PFSK-1 (cell line): ENCODE results near the gene CAMK1D.

Experiments
- FOXP2 ChIP-seq: optimal IDR thresholded peaks from 2 replicates; pipeline ENCODE3; 2011; ENCODE audit warnings: borderline replicate concordance, control low read depth, inconsistent platforms; ENCODE audit not compliant: insufficient read depth; ENCODE audit errors: extremely low read length, extremely low read depth
- POLR2AphosphoS5 ChIP-seq: IDR thresholded peaks from 2 replicates; pipeline ENCODE4 v1.6.1; 2012; ENCODE audit warnings: low read depth, mild to moderate bottlenecking, control low read depth, low read length, moderate library complexity
- SIN3A ChIP-seq: IDR thresholded peaks from 2 replicates; pipeline ENCODE4 v1.6.1; 2012; ENCODE audit warnings: mild to moderate bottlenecking, low read length, moderate library complexity, borderline replicate concordance; ENCODE audit not compliant: insufficient read depth
- TAF1 ChIP-seq: IDR thresholded peaks from 2 replicates; pipeline ENCODE4 v1.6.1; 2012; ENCODE audit warnings: low read length, control low read depth, borderline replicate concordance; ENCODE audit not compliant: insufficient read depth
- TF ChIP-seq, protein P1 (sequence below), 2 experiments: IDR thresholded peaks; 2 replicates each; pipeline versions ENCODE4 v1.6.1 to v1.8.0; 2011 to 2012; ENCODE audit warnings: low read depth in 2 of 2, low read length in 2 of 2, control low read depth in 1 of 2, inconsistent platforms in 1 of 2, mild to moderate bottlenecking in 1 of 2, moderate library complexity in 1 of 2; ENCODE audit not compliant: insufficient read depth in 1 of 2

Gene CAMK1D

DNA sequence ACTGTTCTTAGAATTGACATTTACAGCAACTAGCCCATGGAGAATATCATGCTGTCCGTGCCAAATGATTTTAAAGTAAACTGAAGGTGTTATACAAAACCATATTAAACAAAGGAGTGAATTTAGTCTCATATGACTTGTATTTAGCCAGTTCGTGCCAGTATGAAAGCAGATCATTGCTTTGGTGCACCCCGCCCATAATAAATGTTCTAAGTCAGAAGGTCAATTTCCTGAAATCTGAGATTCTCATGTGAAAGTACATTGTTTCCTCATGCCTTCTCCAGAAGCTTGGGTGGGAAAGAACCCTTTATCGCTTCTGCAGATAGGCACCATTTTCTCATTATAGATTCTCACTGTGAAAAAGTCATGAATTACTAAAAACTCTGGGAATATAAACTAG, 106.4 kb downstream of the CAMK1D start:
- TF ChIP-seq FOXP2: no peak
- no peak for TF ChIP-seq POLR2AphosphoS5

DNA sequence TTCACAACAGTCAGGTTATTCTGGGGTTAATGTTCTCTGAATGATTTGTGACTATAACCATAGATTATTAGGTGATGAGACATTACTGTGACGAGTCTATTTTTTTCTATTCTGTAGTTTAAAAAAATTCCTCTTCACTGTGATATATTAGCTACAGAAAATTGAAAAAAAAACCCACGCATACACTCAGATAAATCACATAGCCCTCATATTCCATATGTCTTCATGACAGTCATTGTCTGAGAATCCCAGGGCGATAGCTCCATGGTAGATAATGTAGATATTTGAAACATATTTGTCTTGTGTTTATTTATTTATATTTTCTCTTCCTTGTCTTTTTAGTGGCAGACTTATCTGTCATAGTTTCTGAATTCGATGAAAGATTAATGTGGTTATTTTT, 110.0 kb downstream of the CAMK1D start:
- TF ChIP-seq POLR2AphosphoS5: no peak
- TF ChIP-seq FOXP2: no peak
- no peak for TF ChIP-seq SIN3A
- TF ChIP-seq TAF1: no peak

DNA sequence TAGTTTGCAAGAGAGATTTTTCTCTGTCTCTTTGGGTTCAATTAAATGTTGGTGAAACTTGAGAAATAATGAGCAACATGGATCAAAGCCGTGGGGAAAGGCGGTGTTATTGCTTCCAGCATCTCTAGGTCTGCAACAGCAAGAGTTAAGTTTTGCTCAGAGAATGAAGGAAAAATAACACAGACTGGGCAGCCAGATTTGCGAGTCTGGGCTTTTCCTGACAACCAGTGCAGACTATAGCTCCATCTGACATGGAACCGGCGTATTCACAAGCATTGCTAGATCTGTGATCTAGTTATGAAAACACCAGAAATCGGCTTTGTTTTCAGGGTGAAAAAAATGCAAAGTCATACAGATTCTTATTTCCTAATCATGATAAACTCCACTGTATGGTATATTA, 110.4 kb downstream of the CAMK1D start:
- no peak for TF ChIP-seq POLR2AphosphoS5
- TF ChIP-seq FOXP2: no peak
- no peak for TF ChIP-seq SIN3A
- TF ChIP-seq, protein P1, sequence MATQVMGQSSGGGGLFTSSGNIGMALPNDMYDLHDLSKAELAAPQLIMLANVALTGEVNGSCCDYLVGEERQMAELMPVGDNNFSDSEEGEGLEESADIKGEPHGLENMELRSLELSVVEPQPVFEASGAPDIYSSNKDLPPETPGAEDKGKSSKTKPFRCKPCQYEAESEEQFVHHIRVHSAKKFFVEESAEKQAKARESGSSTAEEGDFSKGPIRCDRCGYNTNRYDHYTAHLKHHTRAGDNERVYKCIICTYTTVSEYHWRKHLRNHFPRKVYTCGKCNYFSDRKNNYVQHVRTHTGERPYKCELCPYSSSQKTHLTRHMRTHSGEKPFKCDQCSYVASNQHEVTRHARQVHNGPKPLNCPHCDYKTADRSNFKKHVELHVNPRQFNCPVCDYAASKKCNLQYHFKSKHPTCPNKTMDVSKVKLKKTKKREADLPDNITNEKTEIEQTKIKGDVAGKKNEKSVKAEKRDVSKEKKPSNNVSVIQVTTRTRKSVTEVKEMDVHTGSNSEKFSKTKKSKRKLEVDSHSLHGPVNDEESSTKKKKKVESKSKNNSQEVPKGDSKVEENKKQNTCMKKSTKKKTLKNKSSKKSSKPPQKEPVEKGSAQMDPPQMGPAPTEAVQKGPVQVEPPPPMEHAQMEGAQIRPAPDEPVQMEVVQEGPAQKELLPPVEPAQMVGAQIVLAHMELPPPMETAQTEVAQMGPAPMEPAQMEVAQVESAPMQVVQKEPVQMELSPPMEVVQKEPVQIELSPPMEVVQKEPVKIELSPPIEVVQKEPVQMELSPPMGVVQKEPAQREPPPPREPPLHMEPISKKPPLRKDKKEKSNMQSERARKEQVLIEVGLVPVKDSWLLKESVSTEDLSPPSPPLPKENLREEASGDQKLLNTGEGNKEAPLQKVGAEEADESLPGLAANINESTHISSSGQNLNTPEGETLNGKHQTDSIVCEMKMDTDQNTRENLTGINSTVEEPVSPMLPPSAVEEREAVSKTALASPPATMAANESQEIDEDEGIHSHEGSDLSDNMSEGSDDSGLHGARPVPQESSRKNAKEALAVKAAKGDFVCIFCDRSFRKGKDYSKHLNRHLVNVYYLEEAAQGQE (IDR thresholded peaks at IDR 0.05; ENCODE audit: insufficient read depth in 1 of 2, low read depth in 2 of 2, low read length in 2 of 2): no peak
- TF ChIP-seq TAF1: no peak

DNA sequence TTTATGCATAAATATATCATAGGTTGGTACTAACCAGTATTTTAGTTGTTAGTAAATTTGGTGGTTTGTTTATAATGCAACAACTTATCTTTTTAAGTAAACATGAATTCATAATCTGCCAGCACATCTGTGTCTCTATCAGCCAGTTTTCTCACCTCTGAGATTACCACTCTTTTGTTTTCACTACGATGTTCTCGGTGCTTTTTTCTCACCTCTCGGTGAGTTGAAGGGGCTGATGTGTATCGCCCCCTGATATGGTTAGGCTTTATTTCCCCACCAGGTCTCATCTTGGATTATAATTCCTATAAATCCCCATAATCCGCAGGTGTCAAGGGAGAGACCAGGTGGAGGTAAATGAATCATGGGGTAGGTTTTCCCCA, 114.1 kb downstream of the CAMK1D start:
- TF ChIP-seq TAF1 (no peak), FOXP2 (no peak), SIN3A (no peak), POLR2AphosphoS5 (no peak)
- TF ChIP-seq, protein P1 (IDR thresholded peaks at IDR 0.05; ENCODE audit: insufficient read depth in 1 of 2, low read depth in 2 of 2, low read length in 2 of 2): no peak

DNA sequence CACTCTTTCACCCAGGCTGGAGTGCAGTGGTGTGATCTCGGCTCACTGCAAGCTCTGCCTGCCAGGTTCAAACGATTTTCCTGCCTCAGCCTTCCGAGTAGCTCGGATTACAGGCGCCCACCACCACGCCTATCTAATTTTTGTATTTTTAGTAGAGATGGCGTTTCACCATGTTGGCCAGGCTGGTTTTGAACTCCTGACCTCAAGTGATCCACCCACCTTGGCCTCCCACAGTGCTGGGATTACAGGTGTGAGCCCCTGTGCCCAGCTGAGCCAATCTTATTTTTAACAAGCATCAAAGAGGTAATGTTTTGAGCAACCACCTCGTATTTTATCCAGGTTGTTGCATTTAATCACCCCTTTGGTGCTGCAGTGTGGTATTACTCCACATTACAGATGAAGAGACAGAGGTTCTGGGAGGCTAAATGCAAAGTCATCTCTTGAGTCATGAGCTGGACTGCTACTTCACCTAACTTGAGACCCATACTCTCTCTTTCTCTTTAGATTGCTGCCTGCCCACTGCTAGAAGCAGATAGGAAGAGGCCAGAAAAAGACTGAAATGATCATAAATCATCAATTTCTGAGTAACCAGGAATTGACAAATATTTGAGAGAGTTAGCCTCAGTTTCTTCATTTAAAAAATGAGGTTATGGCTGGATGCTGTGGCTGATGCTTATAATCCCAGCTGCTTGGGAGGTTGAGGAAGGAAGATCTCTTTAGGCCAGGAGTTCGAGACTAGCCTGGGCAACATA, 116.2 kb downstream of the CAMK1D start:
- no peak for TF ChIP-seq TAF1
- TF ChIP-seq, protein P1 (IDR thresholded peaks at IDR 0.05; ENCODE audit: insufficient read depth in 1 of 2, low read depth in 2 of 2, low read length in 2 of 2): no peak

- TF ChIP-seq, protein P1 (IDR thresholded peaks at IDR 0.05; ENCODE audit: insufficient read depth in 1 of 2, low read depth in 2 of 2, low read length in 2 of 2): no peak
- TF ChIP-seq TAF1 (no peak), FOXP2 (no peak), SIN3A (no peak), POLR2AphosphoS5 (no peak)
These were observed 117.5 kb downstream of the CAMK1D start for GRCh38 chr10:12466704-12467305.
